Measurements from ENCODE around the gene AP2B1. TPM values are rescaled to one million over a fixed set of nuclear protein-coding genes. Genes with fewer than 3 reads are reported as not detected.

AP2B1 gene
- total RNA-seq, 1 experiment from 2014 or later, result 198 TPM

GRCh38 chr17:35605678-35606077 lies 18.6 kb downstream of the AP2B1 start:
- no peak for ATAC-seq
- no peak for TF ChIP-seq YY1 (IDR thresholded peaks at IDR 0.05; ENCODE audit: extremely low read depth, insufficient replicate concordance, low read depth, low read length)
- ChIA-PET CTCF (no interaction called here), RAD21 (ENCODE audit: low non-redundant PET in 1 of 2, low total read pairs in 2 of 2, uncharacterized antibody in 2 of 2, unreplicated experiment in 2 of 2) (no interaction called here), POLR2A (no interaction called here)
- Histone ChIP-seq H3K4me3 (replicated peaks in 1 of 2; ENCODE audit: low read depth in 1 of 2, low read length in 2 of 2) (no peak overlapping the region), H3K4me2 (ENCODE audit: low read length) (no peak overlapping the region), H3K9me2 (ENCODE audit: insufficient read depth) (no peaks in the 10 kb centered on the region), H2AFZ (ENCODE audit: low read depth, low read length, poor library complexity, severe bottlenecking) (no peak overlapping the region), H3K9me3 (ENCODE audit: control insufficient read depth in 1 of 2, insufficient read depth in 1 of 2, low read depth in 1 of 2, low read length in 2 of 2) (no peaks in the 10 kb centered on the region), H3K4me1 (ENCODE audit: control insufficient read depth in 1 of 2, insufficient read depth in 2 of 2, low read length in 2 of 2) (no peaks in the 10 kb centered on the region), H3K79me2 (ENCODE audit: insufficient read depth, low read length) (peaks cover 28% of the 10 kb centered on the region; the same call in 1 of the 2 replicates), H3K9ac (ENCODE audit: low read length) (no peak overlapping the region), H4K20me1 (ENCODE audit: insufficient read depth) (no peaks in the 10 kb centered on the region), H3K27ac (ENCODE audit: low read depth, low read length) (no peak overlapping the region), H3K27me3 (ENCODE audit: insufficient read depth, low read length) (no peaks in the 10 kb centered on the region), H3K36me3 (ENCODE audit: control insufficient read depth in 1 of 2, insufficient read depth in 2 of 2, low read length in 2 of 2) (peaks cover 31 to 51% of the 10 kb centered on the region in 2 experiments; a peak in 3 of 4 replicates)
- no TSS peak for BruUV-seq (replicated peaks)
- no peak for DNase-seq (ENCODE audit: low read depth, low spot score)
- intact Hi-C loops (cut with micrococcal nuclease), result no loop called here

GRCh38 chr17:35607239-35607847 lies 20.2 kb downstream of the AP2B1 start:
- Histone ChIP-seq H3K9me3 (ENCODE audit: control insufficient read depth in 1 of 2, insufficient read depth in 1 of 2, low read depth in 1 of 2, low read length in 2 of 2) (no peaks in the 10 kb centered on the region), H3K27ac (ENCODE audit: low read depth, low read length) (no peak overlapping the region), H2AFZ (ENCODE audit: low read depth, low read length, poor library complexity, severe bottlenecking) (no peak overlapping the region), H3K36me3 (ENCODE audit: control insufficient read depth in 1 of 2, insufficient read depth in 2 of 2, low read length in 2 of 2) (peaks cover 30 to 50% of the 10 kb centered on the region in 2 experiments; a peak in 3 of 4 replicates), H3K4me2 (ENCODE audit: low read length) (no peak overlapping the region), H3K9me2 (ENCODE audit: insufficient read depth) (no peaks in the 10 kb centered on the region), H4K20me1 (ENCODE audit: insufficient read depth) (no peaks in the 10 kb centered on the region), H3K4me1 (ENCODE audit: control insufficient read depth in 1 of 2, insufficient read depth in 2 of 2, low read length in 2 of 2) (no peaks in the 10 kb centered on the region), H3K79me2 (ENCODE audit: insufficient read depth, low read length) (peaks cover 14% of the 10 kb centered on the region; the same call in 1 of the 2 replicates), H3K27me3 (ENCODE audit: insufficient read depth, low read length) (no peaks in the 10 kb centered on the region), H3K4me3 (replicated peaks in 1 of 2; ENCODE audit: low read depth in 1 of 2, low read length in 2 of 2) (no peak overlapping the region), H3K9ac (ENCODE audit: low read length) (no peak overlapping the region)
- RAD21 ChIA-PET (ENCODE audit: low non-redundant PET in 1 of 2, low total read pairs in 2 of 2, uncharacterized antibody in 2 of 2, unreplicated experiment in 2 of 2), result no interaction called here
- ATAC-seq (no peak), DNase-seq (ENCODE audit: low read depth, low spot score) (no peak)
- TF ChIP-seq CBX3 (IDR thresholded peaks at IDR 0.05; ENCODE audit: low read depth) (no peak), TCF7L2 (IDR thresholded peaks at IDR 0.05; ENCODE audit: borderline replicate concordance, extremely low read depth, insufficient read depth, insufficient read length) (no peak), REST (IDR thresholded peaks at IDR 0.05; ENCODE audit: low read depth) (no peak), CTCF (IDR thresholded peaks at IDR 0.05 in 2 of 3, conservative IDR thresholded peaks at IDR 0.05 in 1 of 3; ENCODE audit: borderline replicate concordance in 1 of 3, insufficient read depth in 1 of 3, low read depth in 2 of 3, low read length in 2 of 3) (no peak), CEBPB (IDR thresholded peaks at IDR 0.05; ENCODE audit: low read depth) (no peak), JUND (IDR thresholded peaks at IDR 0.05) (no peak), EZH2 (IDR thresholded peaks at IDR 0.05) (no peak), RAD21 (IDR thresholded peaks at IDR 0.05; ENCODE audit: low read depth) (no peak), ZFX (IDR thresholded peaks at IDR 0.05) (no peak), SP1 (IDR thresholded peaks at IDR 0.05; ENCODE audit: low read depth) (no peak), POLR2A (IDR thresholded peaks at IDR 0.05; ENCODE audit: borderline replicate concordance, extremely low read depth, insufficient read depth, insufficient read length) (no peak), SIN3A (IDR thresholded peaks at IDR 0.05; ENCODE audit: low read depth) (no peak), POLR2AphosphoS5 (IDR thresholded peaks at IDR 0.05; ENCODE audit: low read depth, low read length) (no peak)
- intact Hi-C loops (cut with micrococcal nuclease), result no loop called here
- no TSS peak for BruUV-seq (replicated peaks)
- CTCF ChIA-PET, result no interaction called here
- POLR2A ChIA-PET, result interaction anchor here (0.9 kb wide), 1 partner anchor 15 kb away, joined by 3 read pairs; no protein-coding TSS in a partner anchor
